ENCODE data around the gene PPDPF. TPM values are rescaled to one million over a fixed set of nuclear protein-coding genes. Genes with fewer than 3 reads are reported as not detected.

The PPDPF gene
- polyA plus RNA-seq, 2 of the 4 experiments (the other 2 are of a cell fraction): 7.7 to 217 TPM

GRCh38 chr20:63487116-63487764 is 33.3 kb upstream of the PPDPF start (continued):
- no peak for TF ChIP-seq E2F6 (IDR thresholded peaks at IDR 0.05; ENCODE audit: borderline replicate concordance, low read depth)

- Histone ChIP-seq H3K4me3 (no peak overlapping the region), H3K4me1 (peaks cover 10% of the 10 kb centered on the region; the same call in 2 of the 3 replicates), H3K4me2 (no peak overlapping the region), H3K9me3 (no peaks in the 10 kb centered on the region), H3K27ac (no peak overlapping the region)
- 88% methylated on average over 16 of the region's 40 CpGs for WGBS (ENCODE audit: missing lambda C conversion rate)
- no peak for ATAC-seq
- DNase-seq (ENCODE audit: low read depth in 1 of 2, low spot score in 1 of 2): no peak
- TF ChIP-seq KDM5A (IDR thresholded peaks at IDR 0.05) (no peak), CEBPB (IDR thresholded peaks at IDR 0.05) (no peak), HEYL (CRISPR knock-in tag; IDR thresholded peaks at IDR 0.05) (no peak), FOSL2 (IDR thresholded peaks at IDR 0.05) (no peak), FOSL2 (CRISPR knock-in tag; IDR thresholded peaks at IDR 0.05) (no peak), BHLHE40 (IDR thresholded peaks at IDR 0.05; ENCODE audit: low read depth, low read length) (no peak), RCOR1 (IDR thresholded peaks at IDR 0.05; ENCODE audit: low read depth, low read length) (no peak), ZC3H11A (IDR thresholded peaks at IDR 0.05) (no peak), MAX (IDR thresholded peaks at IDR 0.05) (no peak), HES2 (IDR thresholded peaks at IDR 0.05) (no peak), ESRRA (IDR thresholded peaks at IDR 0.05; ENCODE audit: borderline replicate concordance, low read length) (no peak), REST (IDR thresholded peaks at IDR 0.05) (no peak), JUN (IDR thresholded peaks at IDR 0.05) (no peak), TP53 (CRISPR knock-in tag; IDR thresholded peaks at IDR 0.05) (no peak), CHD4 (IDR thresholded peaks at IDR 0.05; ENCODE audit: borderline replicate concordance) (no peak), ZFP36 (IDR thresholded peaks at IDR 0.05; ENCODE audit: borderline replicate concordance, partially characterized antibody) (no peak), NR3C1 (IDR thresholded peaks at IDR 0.05) (no peak), HOXB5 (CRISPR knock-in tag; IDR thresholded peaks at IDR 0.05) (no peak), EHMT2 (IDR thresholded peaks at IDR 0.05; ENCODE audit: low read depth) (no peak), CBX2 (IDR thresholded peaks at IDR 0.05; ENCODE audit: borderline replicate concordance, low read depth) (no peak), MAZ (IDR thresholded peaks at IDR 0.05; ENCODE audit: borderline replicate concordance, low read depth, low read length) (no peak)
- no peak for FAIRE-seq
- ChIA-PET CTCF (interaction anchor here (1.9 kb wide), 1 partner anchor 9 kb away, joined by 11 read pairs; no protein-coding TSS in a partner anchor), POLR2A (no interaction called here)
Measured at GRCh38 chr20:63487781-63488241, 32.8 kb upstream of the PPDPF start.

Data from A549 (cell line).